ENCODE results near the gene ACMSD.
"Not testable (repeated sequence)": the region's sequence is repeated elsewhere in the genome, so short reads cannot be mapped to it uniquely, and the experiment has no call there.

The ACMSD gene

DNA sequence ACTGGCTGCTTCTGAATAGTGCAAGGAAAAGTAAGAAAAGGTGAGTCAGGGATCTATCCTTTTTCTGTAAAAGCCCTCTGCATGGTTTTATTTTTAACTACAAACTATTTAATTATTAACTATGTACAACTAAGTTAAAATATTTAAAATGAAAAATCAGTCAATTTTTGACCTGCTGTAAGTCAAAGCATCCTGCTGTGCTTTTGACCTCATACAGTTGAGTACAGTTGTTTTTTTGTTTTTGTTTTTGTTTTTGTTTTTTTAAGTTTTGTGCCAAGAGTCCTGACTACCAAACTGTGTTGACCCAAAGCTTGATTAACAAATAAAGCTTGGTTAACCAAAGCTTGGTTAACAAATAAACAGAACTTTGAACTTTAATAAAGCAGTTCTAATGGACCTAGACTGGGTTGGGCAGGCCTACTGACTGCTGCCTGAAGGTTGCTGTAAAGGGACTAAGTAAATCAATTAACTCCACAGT is at the start of gene ACMSD:
Gene ACMSD (plus strand): TSS at position 474 of the 478 bp plus-strand sequence. CDS start 67 bp downstream, outside the sequence.
- no peak for DNase-seq

DNA sequence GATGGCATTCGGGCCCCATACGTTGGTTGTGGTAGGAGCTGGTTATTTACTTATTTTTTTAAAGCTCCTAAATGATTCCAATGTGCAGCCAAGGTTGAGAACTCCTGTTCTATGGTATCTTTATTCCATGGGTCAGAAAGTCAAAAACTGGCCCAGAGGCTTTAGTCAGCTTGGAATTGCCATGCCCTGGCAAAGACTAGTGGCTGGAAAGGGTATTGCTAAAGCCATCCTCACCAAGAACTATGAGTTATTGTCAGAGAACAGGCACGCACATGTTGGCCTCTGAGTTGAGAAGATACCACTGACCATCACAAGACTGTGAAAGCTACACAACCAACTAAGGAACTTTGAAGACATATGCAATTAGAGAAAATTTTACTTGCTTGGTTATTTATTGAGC is 47.9 kb upstream of the ACMSD start:
- DNase-seq = no peak

DNA sequence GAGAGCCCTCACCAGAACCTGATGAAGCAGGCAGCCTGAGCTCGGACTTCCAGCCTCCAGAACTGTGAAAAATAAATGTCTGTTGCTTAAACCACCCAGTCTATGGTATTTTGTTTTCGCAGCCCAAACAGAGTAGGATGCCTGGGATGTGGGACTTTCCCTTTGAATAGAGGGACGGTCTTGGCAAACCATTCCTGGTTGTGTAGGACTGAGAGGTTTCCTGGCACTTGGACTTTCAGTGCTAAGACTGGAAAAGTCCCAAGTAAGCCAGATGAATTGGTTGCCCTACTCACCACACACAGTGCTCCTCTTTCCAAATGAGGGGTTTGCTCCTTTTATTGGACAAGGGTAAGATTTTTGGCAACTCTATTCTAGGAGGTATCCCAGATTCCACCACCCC is 46.8 kb upstream of the ACMSD start:
- DNase-seq = no peak

DNA sequence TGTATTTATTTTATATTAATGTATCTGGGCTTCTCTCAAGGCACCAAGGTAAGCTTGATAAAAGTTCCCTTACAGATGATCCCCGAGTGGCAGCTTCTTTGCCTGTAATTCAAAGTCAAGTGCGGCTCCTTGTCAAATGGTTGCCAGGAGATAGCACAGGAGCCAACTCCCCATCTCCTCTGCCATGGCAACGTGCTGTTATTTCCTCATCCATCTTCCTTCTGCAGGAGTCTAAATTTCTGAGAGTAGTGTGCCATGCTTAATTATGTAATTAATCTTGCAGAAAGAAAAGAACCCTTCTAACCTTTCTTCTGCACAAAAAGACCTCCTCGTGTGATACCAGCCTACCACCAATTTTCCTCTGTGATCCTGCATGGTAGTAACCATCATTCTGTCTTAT is 46.2 kb upstream of the ACMSD start:
- DNase-seq = peak; percentile 29

DNA sequence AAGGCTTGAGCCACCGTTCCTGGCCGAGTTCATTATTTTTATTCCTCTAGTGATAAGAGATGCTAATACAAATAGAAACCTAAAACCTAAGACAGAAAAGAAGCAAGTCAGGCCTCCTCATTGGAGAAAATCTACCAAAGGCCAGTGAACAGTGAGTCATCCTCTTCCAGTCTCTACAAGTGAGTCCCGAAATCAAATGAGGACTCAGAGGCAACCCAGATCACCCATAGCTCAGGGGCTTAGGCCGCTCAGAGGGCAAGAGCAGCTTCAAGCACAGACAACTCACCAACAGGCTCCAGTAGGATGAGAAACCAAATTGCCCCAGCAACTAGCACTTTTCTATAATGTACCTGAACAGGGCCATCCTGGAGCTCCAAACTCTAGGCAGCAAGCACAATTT is 42.7 kb upstream of the ACMSD start:
- DNase-seq = no peak

DNA sequence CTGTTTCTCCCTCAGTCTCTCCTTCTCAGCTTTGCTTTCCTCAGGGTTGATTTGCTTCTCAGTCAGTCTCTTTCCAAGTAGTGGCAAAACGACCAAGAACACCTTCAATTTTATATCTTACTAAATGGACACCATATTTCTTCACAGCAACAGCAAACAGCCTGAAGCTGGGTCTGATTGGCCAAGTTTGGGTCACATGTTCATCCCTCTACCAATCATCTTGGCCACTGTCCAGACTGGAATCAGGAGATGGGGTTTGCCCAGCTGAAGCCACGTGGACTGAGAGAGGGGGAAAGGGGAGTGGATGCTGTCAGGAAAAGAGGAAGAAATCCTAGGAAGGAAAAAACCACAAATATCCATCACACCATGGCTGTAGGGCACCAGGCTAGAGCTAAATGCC is 42.0 kb upstream of the ACMSD start:
- DNase-seq = no peak

DNA sequence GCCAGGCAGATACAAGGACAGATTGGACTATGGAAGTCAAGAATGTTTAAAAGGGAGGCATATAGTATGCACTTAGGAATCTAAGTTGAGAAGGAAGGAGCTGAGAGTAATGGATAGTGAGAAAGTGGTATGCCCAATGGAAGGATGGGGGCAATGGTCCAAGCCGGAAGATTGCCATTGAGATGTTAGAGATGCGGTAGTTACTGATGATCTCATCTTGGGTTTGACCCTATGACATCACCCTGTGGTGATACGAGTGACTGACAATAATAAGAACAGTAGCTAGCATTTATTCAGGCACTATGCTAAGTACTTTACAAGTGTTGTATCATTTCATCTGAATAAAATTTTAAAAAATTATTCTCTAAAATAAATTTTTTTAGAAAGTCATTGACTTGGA is 38.5 kb upstream of the ACMSD start:
- no peak for DNase-seq

DNA sequence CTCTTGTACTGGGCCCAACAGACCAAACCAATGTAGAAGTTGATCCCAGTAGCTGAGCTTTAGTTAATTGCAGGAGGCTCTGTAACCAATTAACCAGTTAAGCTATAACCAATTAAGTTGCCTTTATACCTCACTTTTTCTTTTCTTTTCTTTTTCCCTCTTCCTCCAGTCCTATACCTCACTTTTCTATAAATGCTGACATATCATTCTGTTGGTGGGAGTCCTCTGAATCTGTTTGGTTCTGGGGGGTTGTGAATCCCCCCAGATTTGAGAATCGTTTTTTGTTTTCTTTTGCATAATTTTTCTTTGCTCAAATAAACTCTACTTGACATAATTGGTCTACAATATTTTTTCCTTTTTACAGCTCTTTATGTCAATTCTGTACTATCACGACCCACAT is 38.1 kb upstream of the ACMSD start:
- DNase-seq = no peak

DNA sequence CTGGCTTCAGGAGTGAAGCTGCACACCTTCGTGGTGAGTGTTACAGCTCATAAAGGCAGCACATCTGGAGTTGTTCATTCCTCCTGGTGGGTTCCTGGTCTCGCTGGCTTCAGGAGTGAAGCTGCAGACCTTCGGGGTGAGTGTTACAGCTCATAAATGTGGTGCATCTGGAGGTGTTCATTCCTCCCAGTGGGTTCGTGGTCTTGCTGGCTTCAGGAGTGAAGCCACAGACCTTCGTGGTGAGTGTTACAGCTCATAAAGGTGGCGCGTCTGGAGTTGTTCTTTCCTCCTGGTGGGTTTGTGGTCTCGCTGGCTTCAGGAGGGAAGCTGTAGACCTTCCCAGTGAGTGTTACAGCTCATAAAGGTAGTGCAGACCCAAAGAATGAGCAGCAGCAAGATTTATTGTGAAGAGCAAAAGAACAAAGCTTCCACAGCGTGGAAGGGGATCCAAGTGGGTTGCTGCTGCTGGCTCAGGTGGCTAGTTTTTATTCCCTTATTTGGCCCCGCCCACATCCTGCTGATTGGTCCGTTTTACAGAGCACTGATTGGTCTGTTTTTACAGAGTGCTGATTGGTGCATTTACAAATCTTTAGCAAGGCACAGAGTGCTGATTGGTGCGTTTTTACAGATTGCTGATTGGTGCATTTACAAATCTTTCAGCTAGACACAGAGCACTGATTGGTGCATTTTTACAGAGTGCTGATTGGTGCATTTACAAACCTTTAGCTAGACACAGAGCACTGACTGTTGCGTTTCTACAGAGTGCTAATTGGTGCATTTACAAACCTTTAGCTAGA is 34.6 kb upstream of the ACMSD start:
- DNase-seq = not testable (repeated sequence)

DNA sequence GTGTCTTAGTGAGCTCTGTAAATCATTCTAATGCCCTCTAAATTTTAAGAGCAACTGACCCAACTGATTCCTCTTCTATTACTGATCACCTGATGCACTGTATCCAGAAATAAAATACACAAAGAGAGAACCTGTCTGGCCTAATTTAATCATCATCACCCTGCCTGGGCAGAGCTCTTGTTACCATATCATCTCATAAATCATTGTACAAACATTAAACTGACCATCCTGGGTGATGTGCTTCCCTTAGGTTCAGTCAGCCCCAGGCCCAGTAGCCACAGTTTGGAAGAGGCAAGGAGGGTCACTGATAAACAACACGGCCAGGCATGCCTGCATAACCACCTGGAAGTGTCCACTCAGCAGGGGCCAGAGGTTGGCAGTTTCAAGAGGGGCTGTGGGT is 22.7 kb upstream of the ACMSD start:
- no peak for DNase-seq

DNA sequence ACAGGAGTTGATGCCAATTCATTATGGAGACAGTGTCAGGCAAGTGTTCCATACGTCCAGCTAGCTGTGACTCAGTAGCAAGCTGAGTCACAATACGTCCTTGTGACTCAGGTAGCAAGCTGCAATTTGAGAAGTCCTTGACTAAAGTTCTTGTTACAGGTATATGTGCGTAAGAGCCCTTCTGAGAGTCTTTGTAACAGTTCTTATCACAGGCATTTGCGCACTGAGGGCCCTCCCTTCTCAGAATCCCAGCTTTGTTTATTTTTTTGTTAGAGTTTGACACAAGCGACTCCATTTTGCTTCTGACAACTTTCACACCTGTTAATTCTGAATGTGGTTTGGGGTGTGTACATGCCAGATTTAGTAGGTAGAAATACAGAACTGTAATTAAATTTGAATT is 20.1 kb upstream of the ACMSD start:
- no peak for DNase-seq

DNA sequence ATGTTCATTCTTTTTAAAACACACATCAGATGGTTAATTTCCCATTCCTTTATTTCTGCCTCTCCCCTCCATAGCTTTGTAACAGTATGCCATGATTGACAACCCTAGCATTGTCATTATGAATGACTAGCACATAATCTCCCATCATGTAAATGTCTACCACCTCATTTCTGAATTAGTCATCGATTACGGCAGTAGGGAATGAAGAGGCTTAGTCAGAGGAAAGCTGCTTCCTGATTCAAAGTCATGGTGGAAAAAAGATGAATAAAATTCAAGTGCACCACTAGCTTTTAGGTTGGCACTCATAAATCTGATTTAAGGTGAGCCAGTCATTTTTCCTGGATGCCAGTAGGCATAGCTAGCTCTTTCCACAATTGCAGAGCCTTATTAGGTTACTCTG is 19.1 kb upstream of the ACMSD start:
- DNase-seq = no peak

DNA sequence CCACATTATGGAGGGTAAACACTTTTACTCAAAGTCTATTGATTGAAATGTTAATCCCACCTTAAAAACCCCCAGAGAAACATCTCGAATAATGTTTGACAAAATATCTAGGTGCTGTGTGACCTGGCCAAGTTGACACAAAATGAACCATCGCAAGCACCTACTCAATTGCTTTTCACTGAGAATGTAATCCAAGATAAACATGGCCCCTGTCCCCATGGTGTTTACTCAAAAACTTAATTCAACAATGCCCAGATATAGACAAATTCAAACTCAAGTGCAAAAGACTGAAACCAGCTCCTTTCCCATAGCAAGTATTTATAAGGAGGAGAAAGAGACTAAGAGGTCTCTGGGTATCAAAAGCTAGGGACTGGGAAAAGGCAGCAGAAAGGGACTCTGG is 15.0 kb upstream of the ACMSD start:
- no peak for DNase-seq

DNA sequence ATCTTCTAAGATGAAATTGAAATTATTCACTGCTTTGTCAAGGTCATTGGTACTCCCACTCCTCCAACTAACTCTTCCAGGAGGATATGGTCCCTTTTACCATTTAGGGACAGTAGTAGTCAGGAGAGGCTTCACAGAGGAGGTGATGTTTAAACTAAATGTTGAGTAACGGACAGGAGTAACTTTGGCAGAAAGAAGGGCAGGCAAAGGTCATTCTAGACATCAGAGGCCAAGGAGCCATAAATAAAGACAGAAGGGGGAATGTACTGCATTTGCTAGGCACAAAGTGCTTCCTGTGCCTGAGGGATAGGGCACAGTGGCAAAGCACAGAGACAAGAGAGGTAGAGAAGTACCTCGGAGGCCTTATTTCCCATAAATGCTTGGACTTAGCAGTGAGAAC is 14.6 kb upstream of the ACMSD start:
- DNase-seq = no peak

DNA sequence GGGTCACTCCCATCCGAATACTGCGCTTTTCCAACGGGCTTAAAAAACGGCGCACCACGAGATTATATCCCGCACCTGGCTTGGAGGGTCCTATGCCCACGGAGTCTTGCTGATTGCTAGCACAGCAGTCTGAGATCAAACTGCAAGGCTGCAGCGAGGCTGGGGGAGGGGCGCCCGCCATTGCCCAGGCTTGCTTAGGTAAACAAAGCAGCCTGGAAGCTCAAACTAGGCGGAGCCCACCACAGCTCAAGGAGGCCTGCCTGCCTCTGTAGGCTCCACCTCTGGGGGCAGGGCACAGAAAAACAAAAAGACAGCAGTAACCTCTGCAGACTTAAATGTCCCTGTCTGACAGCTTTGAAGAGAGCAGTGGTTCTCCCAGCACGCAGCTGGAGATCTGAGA is 12.7 kb upstream of the ACMSD start:
- not testable (repeated sequence) for DNase-seq

DNA sequence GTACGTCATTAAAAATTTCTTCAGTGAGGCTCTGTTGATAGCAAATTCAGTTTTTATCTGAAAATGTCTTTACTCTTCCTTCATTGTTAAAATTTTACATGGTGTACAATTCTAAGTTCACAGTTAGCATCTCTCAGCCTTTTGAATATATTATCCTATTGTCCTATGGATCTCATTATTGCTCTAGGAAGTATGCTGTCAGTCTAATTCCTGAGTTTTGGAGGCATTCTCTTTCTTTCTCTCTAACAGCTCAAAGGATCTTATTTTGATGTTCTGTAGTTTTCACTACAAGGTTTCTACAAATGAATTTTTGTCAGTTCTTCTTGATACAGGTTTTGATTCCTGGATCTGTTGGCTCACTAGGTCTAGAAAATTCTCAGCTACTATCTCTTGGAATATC is 2.9 kb upstream of the ACMSD start:
- no peak for DNase-seq

DNA sequence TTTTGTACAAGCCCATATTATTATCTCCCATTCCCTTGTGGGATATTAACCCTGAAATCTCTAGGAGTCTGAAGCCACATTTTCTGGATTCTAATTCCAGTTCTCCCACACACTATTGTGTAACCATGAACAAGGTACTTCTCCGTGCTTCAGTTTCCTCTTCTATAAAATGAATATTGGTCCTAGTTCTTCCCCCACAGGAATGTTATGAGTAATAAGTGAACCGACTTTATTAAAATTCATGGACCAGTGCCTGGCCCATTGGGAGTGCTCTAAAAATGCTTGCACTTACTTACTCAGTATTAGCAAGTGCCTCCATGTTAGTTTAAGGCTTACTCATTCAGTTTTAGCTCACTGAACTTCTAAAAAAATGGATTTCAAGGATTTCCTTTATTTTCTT is 1.4 kb upstream of the ACMSD start:
- DNase-seq = no peak

DNA sequence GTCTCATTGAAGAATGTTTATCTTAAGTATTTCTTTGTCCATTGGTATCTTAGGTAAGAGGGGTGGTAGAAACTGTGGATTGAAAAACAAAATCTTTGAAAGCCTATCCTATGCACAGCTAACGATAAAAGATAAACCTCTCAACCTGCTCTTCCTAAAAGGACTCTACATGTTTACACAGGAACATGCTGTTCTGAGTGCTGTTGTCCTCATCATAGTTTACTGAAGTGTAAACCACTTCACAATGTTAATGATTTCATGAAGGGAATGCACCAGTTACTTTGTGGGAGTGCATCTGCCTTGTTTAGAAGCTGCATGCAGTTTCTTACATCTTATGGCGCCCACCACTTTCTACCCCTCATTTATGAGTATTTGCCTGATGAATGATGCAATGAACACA is 1.2 kb downstream of the ACMSD start:
- no peak for DNase-seq

DNA sequence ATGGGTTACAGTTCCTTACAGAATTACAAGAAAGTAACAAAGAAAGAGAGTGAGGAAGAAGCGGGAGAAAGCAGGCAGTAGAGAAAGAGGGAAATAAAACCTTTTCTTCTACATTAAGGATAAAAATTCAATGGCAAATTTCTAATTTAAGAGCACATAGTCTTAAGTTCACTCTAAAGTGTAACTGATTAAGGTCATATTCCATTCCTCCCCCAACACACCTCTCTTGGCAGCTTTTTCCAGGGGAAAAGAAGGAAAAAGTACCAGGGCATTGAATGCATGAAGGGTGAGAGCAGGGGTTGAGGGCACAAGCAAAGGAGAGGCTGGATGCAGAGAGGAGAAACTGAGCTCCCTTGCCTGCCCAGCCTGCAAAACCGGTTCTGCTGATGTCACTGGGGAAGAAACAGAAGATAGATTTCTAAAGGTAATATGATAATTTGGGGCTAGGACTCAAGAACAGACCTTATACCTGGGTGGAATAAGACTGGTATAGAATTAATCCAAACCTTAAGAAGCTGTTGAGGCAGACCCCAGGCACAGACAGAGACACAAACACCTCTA is 4.6 kb downstream of the ACMSD start:
- DNase-seq = no peak

DNA sequence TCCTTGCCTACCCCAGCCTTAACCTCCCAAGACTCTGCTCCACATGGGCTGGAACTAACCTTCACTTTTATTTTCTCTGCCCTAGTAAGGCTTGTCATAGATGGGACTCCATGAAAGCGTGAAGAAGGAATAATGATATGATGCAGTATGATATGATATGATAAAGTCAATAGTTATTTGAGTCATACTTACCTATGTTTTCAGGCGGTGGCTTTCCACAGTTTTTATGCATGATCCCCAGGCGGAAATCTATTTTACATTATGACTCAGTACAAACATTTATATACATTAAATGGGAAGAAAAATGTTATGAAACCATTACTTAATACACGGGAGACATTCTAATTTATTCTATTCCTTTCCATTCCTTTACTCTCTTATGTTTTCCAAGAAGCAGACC is 5.6 kb downstream of the ACMSD start:
- DNase-seq = no peak

DNA sequence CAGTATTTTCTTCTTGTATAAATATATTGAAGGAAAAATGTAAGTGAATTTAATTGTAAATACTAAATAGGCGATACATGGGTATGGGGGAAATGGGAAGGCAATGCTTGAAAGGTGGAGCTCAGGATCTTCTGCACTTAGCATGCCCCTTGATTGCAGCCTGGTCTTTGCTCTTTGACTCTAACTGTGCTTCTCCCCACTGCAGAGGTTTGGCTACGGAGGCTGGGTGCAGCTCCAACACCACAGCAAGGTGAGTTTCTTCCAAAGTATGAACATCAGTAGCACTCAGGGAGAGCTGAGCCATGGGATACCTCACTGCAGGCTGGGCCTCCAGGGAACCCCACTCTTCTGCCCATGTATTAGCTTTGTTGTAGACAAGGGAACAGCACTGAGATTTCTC is 6.6 kb downstream of the ACMSD start:
- no peak for DNase-seq

DNA sequence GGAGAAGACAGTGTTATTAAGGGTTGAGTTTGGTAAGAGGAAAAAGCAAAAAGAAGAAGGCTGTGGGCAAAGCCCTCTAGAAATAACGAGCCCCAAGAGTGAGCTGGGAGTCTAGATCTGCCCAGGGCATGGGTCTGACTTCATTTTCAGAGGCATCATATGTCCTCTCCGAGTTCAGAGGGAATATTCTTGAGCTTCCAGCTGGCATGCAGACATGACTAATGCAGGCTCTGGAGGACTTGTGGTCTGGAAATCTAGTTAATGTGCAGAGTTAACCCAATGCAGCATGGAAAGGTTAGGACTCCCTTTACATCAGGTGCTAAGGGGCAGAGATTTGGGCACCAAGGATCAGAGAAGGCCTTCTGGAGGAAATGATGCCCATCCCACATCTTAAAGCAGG is 7.3 kb downstream of the ACMSD start:
- no peak for DNase-seq

DNA sequence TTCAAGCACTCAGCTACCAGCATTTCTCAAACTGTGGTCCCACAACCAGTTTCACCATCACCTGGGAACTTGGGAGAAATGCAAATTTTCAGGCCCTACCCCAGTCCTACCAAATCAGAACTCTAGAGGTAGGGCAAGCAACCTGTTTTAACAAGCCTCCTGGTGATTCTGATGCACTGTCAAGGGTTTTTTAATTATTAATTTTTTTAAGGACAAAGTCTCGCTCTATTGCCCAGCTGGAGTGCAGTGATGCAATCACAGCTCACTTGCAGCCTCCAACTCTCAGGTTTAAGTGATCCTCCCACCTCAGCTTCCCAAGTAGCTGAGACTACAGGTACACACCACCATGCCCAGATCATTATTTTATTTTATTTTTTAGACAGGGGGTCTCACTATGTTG is 7.8 kb downstream of the ACMSD start:
- no peak for DNase-seq

DNA sequence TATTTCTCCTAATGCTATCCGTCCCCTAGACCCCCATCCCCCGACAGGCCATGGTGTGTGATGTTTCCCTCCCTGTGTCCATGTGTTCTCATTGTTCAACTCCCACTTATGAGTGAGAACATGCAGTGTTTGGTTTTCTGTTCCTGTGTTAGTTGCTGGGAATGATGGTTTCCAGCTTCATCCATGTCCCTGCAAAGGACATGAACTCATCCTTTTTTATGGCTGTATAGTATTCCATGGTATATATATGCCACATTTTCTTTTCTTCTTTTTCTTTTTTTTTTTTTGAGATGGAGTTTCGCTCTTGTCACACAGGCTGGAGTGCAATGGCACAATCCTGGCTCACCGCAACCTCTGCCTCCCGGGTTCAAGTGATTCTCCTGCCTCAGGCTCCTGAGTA is 9.2 kb downstream of the ACMSD start:
- DNase-seq = not testable (repeated sequence)

DNA sequence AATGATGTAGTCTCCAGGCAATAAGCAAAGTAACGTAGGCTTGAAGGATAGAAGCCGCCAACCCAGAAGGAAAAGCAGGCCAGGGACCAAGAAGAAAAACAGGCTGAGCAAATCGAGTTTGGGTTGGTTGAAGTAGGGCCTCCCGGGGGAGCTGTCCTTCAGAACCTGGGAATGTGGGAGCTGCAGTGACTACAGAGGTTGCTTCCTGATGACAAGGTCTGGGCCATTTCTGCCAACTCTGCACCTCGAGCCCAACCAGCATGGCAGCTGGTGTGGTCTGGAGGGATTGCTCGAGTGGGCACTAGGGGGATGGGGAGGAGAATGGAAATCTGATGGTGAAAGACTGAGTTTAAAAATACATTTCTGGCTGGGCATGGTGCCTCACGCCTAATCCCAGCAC is 14.1 kb downstream of the ACMSD start:
- DNase-seq = no peak
